A549 (cell line): ENCODE results near the gene VPS35L. TPM values are rescaled to one million over a fixed set of nuclear protein-coding genes. Genes with fewer than 3 reads are reported as not detected.
A peak's percentile ranks its signal among the peaks of the same experiment; 100 is the strongest.

ENCODE experiments used
- ATAC-seq, 2 experiments: fragments of 200-7000 bp in 1 of 2; fragments of >200 bp in 1 of 2; cut with Nextera tagmentation in 1 of 2; cut with Tn5 transposase in 1 of 2; 3 replicates each; pipeline versions ENCODE4 v1.8.0 to v1.9.1; 2018 to 2020; ENCODE audit warnings: mild to moderate bottlenecking in 1 of 2, moderate library complexity in 1 of 2
- CTCF ChIA-PET: fragments of 300-600 bp; sonication (Branson Sonifier 250); formaldehyde crosslinking; extraction: SDS; loops from one replicate; lab custom pipeline; 2021; ENCODE audit warnings: antibody characterized with exemption, inconsistent platforms; lab: Yijun Ruan, JAX
- POLR2A ChIA-PET: fragments of 350-600 bp; formaldehyde crosslinking; extraction: SDS; loops from one replicate; lab custom pipeline; 2021; ENCODE audit warnings: antibody characterized with exemption, inconsistent platforms; lab: Yijun Ruan, JAX
- DNase-seq, 2 experiments: peaks; one replicate each; pipeline versions ENCODE4 v3.0.0 to v3.0.0-alpha.2; 2011 to 2016; ENCODE audit warnings: low read depth in 1 of 2, low spot score in 1 of 2
- FAIRE-seq: peaks from 2 replicates; lab custom pipeline; 2011; peaks lifted over from hg19 to GRCh38; lab: Jason Lieb, UNC
- H3K27ac ChIP-seq, 2 experiments: fragments of >200 bp; sonication (Bioruptor Twin); formaldehyde crosslinking; 3 replicates each; pipeline ENCODE4 v1.5.1; 2016 to 2017
- H3K4me1 ChIP-seq: fragments of >200 bp; sonication (Bioruptor Twin); formaldehyde crosslinking; 3 replicates; pipeline ENCODE4 v1.6.1; 2016
- H3K4me2 ChIP-seq: fragments of >200 bp; sonication (Bioruptor Twin); formaldehyde crosslinking; 3 replicates; pipeline ENCODE4 v1.6.1; 2016
- H3K4me3 ChIP-seq: fragments of >200 bp; sonication (Bioruptor Twin); formaldehyde crosslinking; 3 replicates; pipeline ENCODE4 v1.5.1; 2016
- H3K9me3 ChIP-seq: fragments of >200 bp; sonication (Bioruptor Twin); formaldehyde crosslinking; 3 replicates; pipeline ENCODE4 v1.6.1; 2016
- BHLHE40 ChIP-seq: IDR thresholded peaks from 2 replicates; pipeline ENCODE4 v1.6.1; 2012; ENCODE audit warnings: low read depth, low read length, inconsistent platforms
- CBX2 ChIP-seq: fragments of 200-600 bp; sonication (generic); IDR thresholded peaks from 2 replicates; pipeline ENCODE4 v1.6.1; 2016; ENCODE audit warnings: low read depth, mild to moderate bottlenecking, borderline replicate concordance
- CBX8 ChIP-seq: fragments of 200-600 bp; sonication (generic); IDR thresholded peaks from 2 replicates; pipeline ENCODE4 v1.6.1; 2016
- CHD2 ChIP-seq: fragments of 150-350 bp; IDR thresholded peaks from 2 replicates; pipeline ENCODE4 v1.6.1; 2014; ENCODE audit warnings: low read length; ENCODE audit not compliant: partially characterized antibody
- CHD4 ChIP-seq: fragments of 200-600 bp; sonication (generic); IDR thresholded peaks from 2 replicates; pipeline ENCODE4 v1.6.1; 2016; ENCODE audit warnings: antibody characterized with exemption, mild to moderate bottlenecking, borderline replicate concordance
- CTCF ChIP-seq: fragments of >200 bp; sonication (Bioruptor Twin); formaldehyde crosslinking; IDR thresholded peaks from 3 replicates; pipeline ENCODE4 v1.5.1; 2016
- EHF ChIP-seq: fragments of 250-450 bp; sonication (Bioruptor Pico); IDR thresholded peaks from 2 replicates; pipeline ENCODE4 v1.5.0; 2020; ENCODE audit warnings: mild to moderate bottlenecking
- EHMT2 ChIP-seq: fragments of 200-600 bp; sonication (generic); IDR thresholded peaks from 2 replicates; pipeline ENCODE4 v1.6.1; 2016; ENCODE audit warnings: antibody characterized with exemption, low read depth, mild to moderate bottlenecking, moderate library complexity
- FOSL2 ChIP-seq, 2 experiments: fragments of 450-650 bp in 1 of 2; fragments of >200 bp in 1 of 2; sonication (Bioruptor Twin) in 1 of 2; formaldehyde crosslinking; IDR thresholded peaks; 2 replicates each; pipeline versions ENCODE4 v1.5.0 to v1.6.1; 2016 to 2020; ENCODE audit warnings: mild to moderate bottlenecking in 1 of 2, moderate library complexity in 1 of 2
- HDAC2 ChIP-seq: fragments of 200-600 bp; sonication (generic); IDR thresholded peaks from 2 replicates; pipeline ENCODE4 v1.6.1; 2016
- HES2 ChIP-seq: fragments of >200 bp; sonication (Bioruptor Twin); formaldehyde crosslinking; IDR thresholded peaks from 2 replicates; pipeline ENCODE4 v1.6.1; 2016
- HOXA7 ChIP-seq: fragments of 250-450 bp; sonication (Bioruptor Pico); IDR thresholded peaks from 2 replicates; pipeline ENCODE4 v1.5.0; 2020; ENCODE audit warnings: mild to moderate bottlenecking, moderate library complexity
- JUNB ChIP-seq: fragments of >200 bp; sonication (Bioruptor Twin); formaldehyde crosslinking; IDR thresholded peaks from 2 replicates; pipeline ENCODE4 v1.6.1; 2016
- KDM1A ChIP-seq: fragments of 200-600 bp; sonication (generic); IDR thresholded peaks from 2 replicates; pipeline ENCODE4 v1.6.1; 2016; ENCODE audit warnings: low read depth, mild to moderate bottlenecking
- KDM5A ChIP-seq: fragments of 200-600 bp; sonication (generic); IDR thresholded peaks from 2 replicates; pipeline ENCODE4 v1.6.1; 2016; ENCODE audit warnings: antibody characterized with exemption, mild to moderate bottlenecking
- MAFK ChIP-seq: fragments of 450-650 bp; IDR thresholded peaks from 2 replicates; pipeline ENCODE4 v1.6.1; 2014; ENCODE audit not compliant: partially characterized antibody
- NFE2L2 ChIP-seq: fragments of 150-350 bp; conservative IDR thresholded peaks from 2 replicates; pipeline ENCODE4 v1.6.1; 2014; ENCODE audit warnings: low read length
- NR3C1 ChIP-seq: fragments of >200 bp; sonication (Bioruptor Twin); formaldehyde crosslinking; IDR thresholded peaks from 3 replicates; pipeline ENCODE4 v1.6.1; 2017
- POLR2A ChIP-seq: IDR thresholded peaks from 2 replicates; pipeline ENCODE4 v1.6.1; 2012; ENCODE audit warnings: mild to moderate bottlenecking, low read length
- POLR2AphosphoS2 ChIP-seq: conservative IDR thresholded peaks from 2 replicates; pipeline ENCODE4 v1.6.1; 2012; ENCODE audit warnings: low read length, improper control_type of control experiment, inconsistent platforms
- RAD21 ChIP-seq, 2 experiments: fragments of >200 bp in 1 of 2; sonication (Bioruptor Twin) in 1 of 2; formaldehyde crosslinking in 1 of 2; IDR thresholded peaks in 1 of 2; conservative IDR thresholded peaks in 1 of 2; 2 replicates in 1 of 2; 3 replicates in 1 of 2; pipeline ENCODE4 v1.6.1; 2012 to 2018; ENCODE audit warnings: inconsistent platforms in 1 of 2
- RARB ChIP-seq: fragments of 250-450 bp; sonication (Bioruptor Pico); IDR thresholded peaks from 2 replicates; pipeline ENCODE4 v1.8.0; 2021; ENCODE audit warnings: mild to moderate bottlenecking, moderate library complexity
- USF2 ChIP-seq: fragments of 450-650 bp; IDR thresholded peaks from 2 replicates; pipeline ENCODE4 v1.6.1; 2014; ENCODE audit warnings: antibody characterized with exemption
- ZSCAN20 ChIP-seq: fragments of 250-450 bp; sonication (Bioruptor Pico); IDR thresholded peaks from 2 replicates; pipeline ENCODE4 v1.8.0; 2022; ENCODE audit warnings: mild to moderate bottlenecking, moderate library complexity
- WGBS: methylation state at CpG from one replicate; pipeline ENCODE4 v1.1.6; 2017; ENCODE audit errors: missing lambda C conversion rate; 5-methylcytosine and 5-hydroxymethylcytosine counted together
- polyA plus RNA-seq, 4 experiments: library from polyadenylated mRNA; depleted of rRNA in 3 of 4; stranded (reverse); fragments of >200 nt; fragmentation: RNase III in 1 of 4; extraction: RNeasy Plus Mini Kit Qiagen cat#74134 plus additional on column Dnase treatment in 1 of 4; gene quantifications; 2 replicates in 3 of 4; 3 replicates in 1 of 4; pipeline ENCODE4 v1.2.3, GENCODE V29; 2011 to 2017
- TF ChIP-seq, protein P1 (sequence below): IDR thresholded peaks from 2 replicates; pipeline ENCODE4 v1.6.1; 2012
- TF ChIP-seq, protein P2 (sequence below): fragments of >200 bp; sonication (Bioruptor Twin); formaldehyde crosslinking; IDR thresholded peaks from 3 replicates; pipeline ENCODE4 v1.6.1; 2016

VPS35L gene
- polyA plus RNA-seq, 2 of the 4 experiments (the other 2 are of a cell fraction), result 38.4 to 47.7 TPM

DNA sequence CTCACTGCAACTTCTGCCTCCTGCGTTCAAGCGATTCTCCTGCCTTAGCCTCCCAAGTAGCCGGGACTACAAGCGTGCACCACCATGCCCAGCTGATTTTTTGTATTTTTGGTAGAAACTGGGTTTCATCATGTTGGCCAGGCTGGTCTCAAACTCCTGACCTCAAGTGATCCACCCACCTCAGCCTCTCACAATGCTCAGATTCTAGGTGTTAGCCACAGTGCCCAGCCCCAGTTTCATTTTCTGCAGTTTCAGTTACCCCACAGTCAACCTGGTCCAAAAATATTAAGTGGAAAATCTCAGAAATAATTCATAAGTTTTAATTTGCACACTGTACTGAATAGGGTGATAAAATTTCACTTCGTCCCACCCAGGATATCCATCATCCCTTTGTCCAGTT, 133.8 kb downstream of the VPS35L start:
- FAIRE-seq (no peak), DNase-seq (no peak), ATAC-seq (no peak)
- ChIA-PET POLR2A (no interaction called here), CTCF (interaction anchor here (0.6 to 1.3 kb wide), 5 partner anchors 8 to 195 kb away, joined by 3 to 4 read pairs (median 3); partner anchors contain the start of gene GPRC5B)
- H3K4me3 ChIP-seq, result no peak overlapping the region
- TF ChIP-seq MAFK (no peak), KDM5A (no peak), KDM1A (no peak), USF2 (no peak), HES2 (no peak), EHF (no peak), HDAC2 (no peak), NR3C1 (no peak), CBX8 (no peak), RAD21 (conservative IDR thresholded peaks at IDR 0.05 in 1 of 2, IDR thresholded peaks at IDR 0.05 in 1 of 2) (no peak), JUNB (no peak), CHD4 (no peak), CHD2 (no peak), CBX2 (no peak)
- TF ChIP-seq, protein P1, sequence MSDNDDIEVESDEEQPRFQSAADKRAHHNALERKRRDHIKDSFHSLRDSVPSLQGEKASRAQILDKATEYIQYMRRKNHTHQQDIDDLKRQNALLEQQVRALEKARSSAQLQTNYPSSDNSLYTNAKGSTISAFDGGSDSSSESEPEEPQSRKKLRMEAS, result no peak
- no peak overlapping the region for H3K4me2 ChIP-seq
- H3K27ac ChIP-seq, result no peak overlapping the region
- H3K9me3 ChIP-seq, result no peaks in the 10 kb centered on the region
- WGBS, result 96% methylated on average over 5 of the region's 5 CpGs
- H3K4me1 ChIP-seq, result no peaks in the 10 kb centered on the region

DNA sequence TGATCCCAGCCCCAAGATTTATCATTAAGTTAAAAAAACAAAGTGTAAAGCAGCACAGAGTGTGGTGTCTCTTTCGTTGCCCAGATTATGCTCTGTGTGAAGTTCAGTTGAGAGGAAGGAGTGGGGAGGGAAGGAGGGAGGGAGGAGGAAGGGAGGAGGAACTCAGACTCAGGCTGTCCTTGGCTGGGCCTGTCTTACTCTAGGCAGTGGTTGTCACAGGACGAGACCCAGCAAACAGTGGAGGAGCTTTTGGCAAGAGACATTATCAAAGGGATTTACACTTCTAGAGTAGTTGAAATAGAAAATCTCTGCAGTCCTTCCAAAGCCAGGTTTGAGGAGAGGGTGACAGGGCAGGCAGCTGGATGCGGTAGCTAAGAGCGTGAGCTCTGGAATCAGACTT, 134.7 kb downstream of the VPS35L start:
- Histone ChIP-seq H3K9me3 (no peaks in the 10 kb centered on the region), H3K4me1 (no peaks in the 10 kb centered on the region), H3K4me3 (no peak overlapping the region), H3K27ac (no peak overlapping the region), H3K4me2 (no peak overlapping the region)
- FAIRE-seq (no peak), ATAC-seq (peak in 1 of 2 experiments; percentile 22; a peak in 1 of 6 replicates)
- CTCF ChIA-PET, result interaction anchor here (1.8 kb wide), 1 partner anchor 8 kb away, joined by 4 read pairs; no protein-coding TSS in a partner anchor
- WGBS, result 85% methylated on average over 4 of the region's 4 CpGs
- TF ChIP-seq POLR2A, result no peak
- no peak for TF ChIP-seq CHD2
- TF ChIP-seq POLR2AphosphoS2, result no peak
- no peak for TF ChIP-seq EHMT2
- TF ChIP-seq BHLHE40, result no peak
- no peak for TF ChIP-seq HOXA7
- TF ChIP-seq CTCF, result no peak
- no peak for TF ChIP-seq NFE2L2
- TF ChIP-seq RAD21 (conservative IDR thresholded peaks at IDR 0.05 in 1 of 2, IDR thresholded peaks at IDR 0.05 in 1 of 2), result no peak
- no peak for TF ChIP-seq ZSCAN20 (CRISPR knock-in tag)
- TF ChIP-seq MAFK, result no peak
- TF ChIP-seq FOSL2 (IDR thresholded peaks at IDR 0.05), result no peak
- no peak for TF ChIP-seq FOSL2 (CRISPR knock-in tag; IDR thresholded peaks at IDR 0.05)
- TF ChIP-seq JUNB, result no peak
- TF ChIP-seq RARB (CRISPR knock-in tag), result no peak
- TF ChIP-seq, protein P2, sequence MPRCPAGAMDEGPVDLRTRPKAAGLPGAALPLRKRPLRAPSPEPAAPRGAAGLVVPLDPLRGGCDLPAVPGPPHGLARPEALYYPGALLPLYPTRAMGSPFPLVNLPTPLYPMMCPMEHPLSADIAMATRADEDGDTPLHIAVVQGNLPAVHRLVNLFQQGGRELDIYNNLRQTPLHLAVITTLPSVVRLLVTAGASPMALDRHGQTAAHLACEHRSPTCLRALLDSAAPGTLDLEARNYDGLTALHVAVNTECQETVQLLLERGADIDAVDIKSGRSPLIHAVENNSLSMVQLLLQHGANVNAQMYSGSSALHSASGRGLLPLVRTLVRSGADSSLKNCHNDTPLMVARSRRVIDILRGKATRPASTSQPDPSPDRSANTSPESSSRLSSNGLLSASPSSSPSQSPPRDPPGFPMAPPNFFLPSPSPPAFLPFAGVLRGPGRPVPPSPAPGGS, result no peak
- TF ChIP-seq, all 56 proteins: peak for 0
- POLR2A ChIA-PET, result no interaction called here
- DNase-seq, result no peak
